Measurements from ENCODE around the gene RAB30. TPM values are rescaled to one million over a fixed set of nuclear protein-coding genes. Genes with fewer than 3 reads are reported as not detected.

The RAB30 gene
- total RNA-seq, 1 experiment from 2014 or later: 6.2 TPM

Other genes starting within 250 kb of the RAB30 start
- gene PRCP, start 171.5 kb downstream of the RAB30 start, total RNA-seq (2021): 53.9 to 65.1 TPM (median 63.4 TPM) in 3 replicates
- 21.7 to 28.7 TPM (median 22.0 TPM) in 3 replicates for gene DDIAS, start 170.2 kb downstream of the RAB30 start, total RNA-seq (2021)
- gene PCF11, start 85.2 kb upstream of the RAB30 start, total RNA-seq (2021): 46.1 to 56.2 TPM (median 46.5 TPM) in 3 replicates
- gene ANKRD42, start 121.8 kb upstream of the RAB30 start, total RNA-seq (2021): 5.7 to 6.6 TPM (median 5.8 TPM) in 3 replicates
- gene CCDC90B, start 214.5 kb upstream of the RAB30 start, total RNA-seq (2021): 47.0 to 48.9 TPM (median 47.8 TPM) in 3 replicates

Measured in WTC11 (cell line).